HG02642 (cell line): ENCODE measurements around the gene HERPUD1.
A peak's percentile ranks its signal among the peaks of the same experiment; 100 is the strongest.
"Not testable (repeated sequence)": the region's sequence is repeated elsewhere in the genome, so short reads cannot be mapped to it uniquely, and the experiment has no call there.

Experiments
- ATAC-seq: cut with Tn5 transposase; IDR thresholded peaks from one replicate; pipeline ENCODE4 v1.9.1; 2021; ENCODE audit warnings: mild to moderate bottlenecking; ENCODE audit not compliant: unreplicated experiment, poor library complexity

HERPUD1 gene

DNA sequence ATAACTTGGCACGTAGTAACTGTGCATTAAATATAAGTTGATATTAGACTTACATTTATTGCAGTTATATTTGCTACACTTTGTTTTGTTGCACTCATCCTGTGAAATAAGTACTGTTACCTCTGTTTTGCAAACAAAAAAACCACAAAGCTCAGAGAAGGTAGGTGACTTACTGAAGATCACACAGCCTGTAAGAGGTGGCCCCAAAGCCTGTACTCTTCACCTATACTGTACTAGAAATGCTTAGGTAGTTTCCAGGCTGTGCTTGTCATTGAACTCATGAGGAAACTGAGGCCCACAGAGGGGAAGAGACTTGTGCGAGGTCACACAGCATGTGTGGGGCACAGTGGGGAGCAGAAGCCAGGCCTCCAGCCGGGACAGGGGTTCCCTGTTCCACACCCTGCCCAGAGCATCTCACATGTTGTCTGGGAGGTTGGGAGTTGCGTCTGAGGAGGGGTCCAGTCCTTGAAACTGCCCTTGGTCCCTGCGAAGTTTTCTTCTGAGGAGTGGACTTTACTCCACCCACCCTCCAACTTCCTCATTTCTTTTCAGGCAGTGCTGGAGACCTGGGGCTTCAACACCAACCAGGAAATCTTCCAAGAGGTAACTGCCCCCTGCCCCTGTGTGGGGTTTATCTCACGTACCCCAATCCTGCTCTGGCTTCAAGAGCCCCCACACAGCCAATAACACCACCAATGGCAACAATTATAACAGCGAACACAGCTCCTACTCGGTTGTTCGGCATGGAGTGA is 42.8 kb downstream of the HERPUD1 start:
- no peak for ATAC-seq

DNA sequence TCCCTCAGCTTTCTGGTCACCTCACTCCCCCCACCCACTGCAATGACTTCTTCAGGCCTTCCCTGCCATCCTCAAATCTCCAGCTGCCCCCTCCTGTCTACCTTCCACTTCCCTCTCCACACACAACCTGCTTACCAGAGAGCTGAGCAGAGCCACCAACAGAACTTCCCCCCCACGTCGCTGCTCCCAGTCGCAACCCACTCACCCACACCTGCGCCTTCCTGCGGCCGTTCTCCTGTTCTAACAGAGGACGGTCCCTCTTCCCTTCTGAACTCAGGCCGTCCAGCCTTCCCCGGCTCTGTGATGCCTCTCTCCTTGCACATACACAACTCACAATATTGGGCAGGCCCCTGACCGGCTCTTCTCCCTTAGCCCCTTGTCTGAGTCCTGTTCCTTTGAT is 43.8 kb downstream of the HERPUD1 start:
- no peak for ATAC-seq

DNA sequence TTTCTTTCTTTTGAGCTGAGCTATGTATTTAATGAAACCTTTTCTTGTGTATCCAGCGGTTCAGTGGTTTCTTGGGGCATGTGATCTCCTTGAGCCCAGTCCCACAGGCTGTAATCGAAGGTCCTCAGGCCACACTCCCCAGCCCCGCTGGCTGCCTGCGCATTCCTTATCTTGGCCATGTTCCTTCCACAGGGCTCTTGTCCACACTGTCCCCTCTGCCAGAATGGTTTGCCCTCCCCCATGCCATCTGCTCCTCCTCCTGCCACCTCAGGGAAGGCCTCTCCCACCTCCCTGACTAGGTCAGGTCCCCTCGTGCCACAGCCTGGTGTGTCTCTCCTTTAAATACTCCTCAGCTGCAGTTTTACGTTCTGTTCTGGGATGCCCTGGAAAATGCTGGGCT is 45.3 kb downstream of the HERPUD1 start:
- no peak for ATAC-seq

DNA sequence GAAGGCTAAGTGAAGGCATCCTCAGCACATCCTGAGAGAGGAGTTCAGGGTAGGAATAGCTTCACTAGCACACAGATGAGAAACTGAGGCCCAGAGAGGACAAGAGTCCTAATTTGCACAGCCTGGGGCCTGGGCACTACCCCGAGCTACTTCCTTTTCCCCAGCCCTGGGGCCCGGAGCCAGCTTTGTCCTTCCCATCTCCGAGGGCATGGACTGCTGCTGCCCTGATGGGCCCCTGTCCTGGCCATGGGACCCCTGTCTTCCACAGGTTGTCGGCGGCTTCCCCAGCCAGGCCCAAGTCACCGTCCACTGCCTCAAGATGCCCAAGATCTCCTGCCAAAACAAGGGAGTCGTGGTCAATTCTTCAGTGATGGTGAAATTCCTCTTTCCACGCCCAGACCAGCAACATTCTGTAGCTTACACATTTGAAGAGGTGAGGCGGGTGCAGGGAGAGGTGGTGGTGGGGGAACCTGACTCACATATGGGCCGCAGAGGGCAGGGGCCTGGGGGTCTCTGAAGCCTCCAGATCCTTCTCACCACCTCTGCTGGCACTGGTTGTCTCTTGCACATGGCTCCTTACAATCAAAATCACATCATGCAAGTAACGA is 46.0 kb downstream of the HERPUD1 start:
- ATAC-seq = no peak

DNA sequence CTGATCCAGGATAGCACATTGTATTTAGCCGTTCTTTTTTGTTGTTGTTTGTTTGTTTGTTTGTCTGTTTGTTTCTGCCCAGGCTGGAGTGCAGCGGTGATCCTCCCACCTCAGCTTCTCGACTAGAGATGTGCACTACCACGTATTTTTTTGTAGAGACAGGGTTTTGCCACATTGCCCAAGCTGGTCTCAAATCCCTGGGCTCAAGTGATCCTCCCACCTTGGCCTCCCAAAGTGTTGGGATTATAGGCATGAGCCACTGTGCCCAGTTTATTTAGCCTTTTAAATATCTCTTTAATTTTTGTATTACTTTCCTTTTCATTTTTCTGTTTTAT is 48.2 kb downstream of the HERPUD1 start:
- ATAC-seq = no peak

DNA sequence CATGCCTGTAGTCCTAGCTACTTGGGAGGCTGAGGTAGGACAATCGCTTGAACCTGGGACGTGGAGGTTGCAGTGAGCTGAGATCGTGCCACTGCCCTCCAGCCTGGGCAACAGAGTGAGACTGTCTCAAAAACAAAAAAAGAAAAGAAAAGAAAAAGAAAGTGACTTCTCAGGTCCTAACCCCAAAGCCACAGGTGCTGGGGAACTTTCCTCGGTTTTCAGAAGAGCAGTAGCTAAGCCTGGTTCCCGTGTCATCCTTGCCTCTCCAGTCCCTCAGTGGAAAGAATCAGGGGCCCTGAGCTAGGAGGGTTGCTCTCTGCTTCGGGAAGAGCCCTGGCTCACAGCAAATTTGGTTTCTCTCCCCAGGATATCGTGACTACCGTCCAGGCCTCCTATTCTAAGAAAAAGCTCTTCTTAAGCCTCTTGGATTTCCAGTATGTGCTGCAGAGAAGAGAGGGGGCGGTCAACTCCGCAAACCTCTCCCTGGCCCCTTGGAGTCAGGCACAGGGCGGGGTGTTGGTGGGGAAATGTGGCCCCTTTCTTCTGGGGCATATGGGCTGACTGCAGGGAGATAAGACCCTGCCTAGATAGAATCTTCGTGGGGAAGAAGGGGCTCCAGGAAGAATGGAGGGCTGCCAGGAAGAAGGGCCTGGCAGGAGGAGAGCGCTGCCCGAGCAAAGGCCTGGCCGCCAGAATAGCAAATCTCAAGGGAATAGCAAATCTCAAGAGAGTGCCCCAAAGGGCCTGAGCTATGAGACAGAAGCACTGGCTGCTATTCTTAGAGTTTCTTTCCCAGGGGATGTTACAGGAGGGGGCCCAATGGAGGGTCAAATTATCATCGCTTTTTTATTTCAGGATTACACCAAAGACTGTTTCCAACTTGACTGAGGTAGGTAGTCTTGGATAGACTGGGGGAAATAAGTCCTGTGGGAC is 49.1 kb downstream of the HERPUD1 start:
- ATAC-seq = peak; percentile 52

DNA sequence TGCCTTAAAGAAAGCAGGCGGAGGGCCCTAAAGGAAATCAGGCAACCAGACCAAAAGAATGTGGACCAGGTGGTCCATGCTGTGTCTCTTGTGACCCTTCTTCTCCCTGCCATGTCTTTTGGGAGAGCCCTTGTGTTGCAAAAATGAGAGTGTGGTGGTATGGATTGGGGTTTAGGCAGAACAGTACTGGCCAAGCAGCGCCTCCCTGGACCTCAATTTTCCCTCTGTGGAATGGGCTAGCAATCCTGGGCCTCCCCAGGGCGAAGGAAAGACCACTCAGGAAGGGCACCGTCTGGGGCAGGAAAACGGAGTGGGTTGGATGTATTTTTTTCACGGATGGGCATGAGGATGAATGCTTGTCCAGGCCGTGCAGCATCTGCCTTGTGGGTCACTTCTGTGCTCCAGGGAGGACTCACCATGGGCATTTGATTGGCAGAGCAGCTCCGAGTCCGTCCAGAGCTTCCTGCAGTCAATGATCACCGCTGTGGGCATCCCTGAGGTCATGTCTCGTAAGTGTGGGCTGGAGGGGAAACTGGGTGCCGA is 49.9 kb downstream of the HERPUD1 start:
- no peak for ATAC-seq

DNA sequence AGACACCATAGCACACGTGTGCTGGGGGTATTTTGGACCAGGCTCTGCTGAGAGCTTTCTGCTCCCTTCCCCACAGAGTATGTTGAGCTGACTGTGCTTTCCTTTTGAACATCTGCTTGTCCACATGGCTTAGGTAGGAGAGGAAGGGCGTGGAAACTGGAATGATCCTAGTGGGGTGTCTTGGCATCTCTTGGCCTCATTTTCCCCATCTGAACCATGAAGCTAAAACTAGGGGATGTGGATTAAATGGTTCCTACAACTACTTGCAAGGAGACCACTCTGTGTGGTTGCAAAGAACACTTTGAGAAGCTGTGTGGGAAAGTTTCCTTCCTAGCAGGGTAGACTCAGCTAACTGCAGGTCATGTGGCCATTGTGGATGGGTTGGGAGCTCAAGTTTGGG is 50.8 kb downstream of the HERPUD1 start:
- ATAC-seq = no peak

DNA sequence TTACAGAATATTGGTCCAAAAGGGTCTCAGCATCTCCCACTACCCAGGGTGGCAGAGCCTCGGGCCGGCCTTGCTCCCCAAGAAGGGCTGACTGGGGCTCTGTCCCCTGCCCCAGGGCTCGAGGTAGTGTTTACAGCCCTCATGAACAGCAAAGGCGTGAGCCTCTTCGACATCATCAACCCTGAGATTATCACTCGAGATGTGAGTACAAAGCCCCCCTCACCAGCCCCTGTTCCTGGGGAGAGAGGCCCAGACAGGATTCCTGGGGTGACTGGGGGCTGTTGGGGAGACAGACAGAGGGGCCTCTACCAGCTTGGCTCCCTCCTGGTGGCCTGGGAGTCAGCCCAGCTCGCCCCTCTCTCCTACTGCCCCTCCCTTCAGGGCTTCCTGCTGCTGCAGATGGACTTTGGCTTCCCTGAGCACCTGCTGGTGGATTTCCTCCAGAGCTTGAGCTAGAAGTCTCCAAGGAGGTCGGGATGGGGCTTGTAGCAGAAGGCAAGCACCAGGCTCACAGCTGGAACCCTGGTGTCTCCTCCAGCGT is 51.3 kb downstream of the HERPUD1 start:
- ATAC-seq = no peak

DNA sequence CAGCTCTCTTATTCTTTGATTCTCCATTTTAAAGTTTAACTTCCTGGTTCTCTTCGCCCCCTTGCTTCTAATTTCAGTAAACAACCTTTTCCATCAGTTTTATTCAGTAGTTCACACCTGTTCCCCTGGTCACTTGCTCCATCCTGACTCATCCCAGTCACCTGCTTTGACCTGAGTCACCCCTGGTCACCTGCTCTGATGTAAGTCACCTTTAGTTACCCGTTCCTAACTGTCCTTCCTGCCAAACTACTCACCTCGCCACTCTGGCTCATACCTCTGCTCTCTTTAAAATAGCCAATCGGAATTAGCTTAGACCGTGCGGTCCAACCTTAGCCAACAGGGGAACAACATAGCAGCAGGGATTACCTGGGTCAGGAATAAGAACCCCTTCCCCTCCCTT is 52.7 kb downstream of the HERPUD1 start:
- no peak for ATAC-seq

DNA sequence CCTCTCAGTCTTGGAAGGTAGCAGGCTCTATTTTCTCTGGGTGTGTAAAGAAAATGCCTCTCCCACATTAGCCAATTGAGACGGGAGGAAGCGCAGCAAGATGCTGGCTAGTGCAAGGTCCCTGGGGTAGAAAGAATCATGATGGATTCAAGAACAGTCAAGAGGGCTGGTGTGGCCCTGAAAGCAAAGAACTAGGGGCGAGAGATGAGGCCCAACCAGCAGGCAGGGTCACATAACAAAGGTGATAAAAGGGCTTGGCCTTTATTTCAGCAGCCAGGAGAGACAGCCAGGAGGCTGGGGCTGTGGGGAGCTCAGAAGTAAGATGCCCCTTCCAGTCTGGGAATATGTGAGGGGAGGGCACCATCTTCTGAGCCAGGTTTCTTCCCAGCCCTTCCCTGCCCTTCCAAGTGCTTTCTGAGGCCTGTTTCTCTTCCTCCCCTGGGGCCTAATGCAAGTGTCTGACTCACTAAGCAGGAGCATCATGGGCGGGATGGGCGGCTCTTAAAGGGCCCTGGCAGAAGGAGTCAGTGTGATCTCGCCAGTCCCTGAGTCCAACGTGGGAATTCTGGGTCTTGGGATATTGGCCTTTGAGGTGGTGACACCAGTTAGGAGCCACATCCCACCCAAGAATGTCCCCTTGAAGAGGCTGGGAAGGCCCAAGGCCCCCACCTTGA is 53.5 kb downstream of the HERPUD1 start:
- no peak for ATAC-seq

DNA sequence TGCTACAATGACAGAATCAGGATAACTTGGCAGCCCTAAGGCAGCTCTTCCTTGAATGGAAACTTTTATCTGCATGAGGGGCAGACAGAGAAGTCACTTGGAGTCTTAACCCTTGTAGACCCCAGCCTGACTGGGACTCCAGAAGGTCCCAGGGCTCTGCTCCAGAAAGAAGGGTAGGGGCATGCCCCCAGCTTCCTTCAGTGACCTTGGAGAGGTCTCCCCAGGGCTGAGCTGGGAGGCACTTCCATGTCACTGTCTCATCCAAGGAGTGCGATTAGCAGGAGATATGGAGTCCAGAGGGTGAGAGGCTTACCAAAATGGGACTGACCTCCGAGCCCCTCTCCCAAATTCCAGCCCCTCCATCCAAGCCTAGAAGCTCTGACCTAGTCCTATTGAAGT is 54.0 kb downstream of the HERPUD1 start:
- no peak for ATAC-seq

DNA sequence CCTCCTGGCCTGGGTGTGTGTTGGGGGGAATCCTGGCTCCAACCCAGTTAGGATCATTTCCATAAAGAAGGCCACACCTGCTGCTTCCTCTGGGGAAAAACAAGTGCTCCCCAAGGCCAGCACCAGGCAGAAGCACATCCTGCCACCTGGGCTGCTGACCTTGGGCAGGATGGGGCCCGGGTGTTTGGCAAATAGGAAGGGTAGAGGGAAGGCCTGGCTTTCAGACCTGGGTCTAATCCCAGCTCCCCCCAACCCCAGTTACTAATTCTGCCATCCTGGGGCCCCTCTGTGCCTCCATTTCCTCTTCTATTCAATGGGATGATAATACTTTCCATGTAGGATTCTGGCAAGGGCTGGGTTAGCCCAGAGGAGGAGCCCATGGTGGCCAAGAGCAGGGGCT is 54.4 kb downstream of the HERPUD1 start:
- ATAC-seq = no peak

DNA sequence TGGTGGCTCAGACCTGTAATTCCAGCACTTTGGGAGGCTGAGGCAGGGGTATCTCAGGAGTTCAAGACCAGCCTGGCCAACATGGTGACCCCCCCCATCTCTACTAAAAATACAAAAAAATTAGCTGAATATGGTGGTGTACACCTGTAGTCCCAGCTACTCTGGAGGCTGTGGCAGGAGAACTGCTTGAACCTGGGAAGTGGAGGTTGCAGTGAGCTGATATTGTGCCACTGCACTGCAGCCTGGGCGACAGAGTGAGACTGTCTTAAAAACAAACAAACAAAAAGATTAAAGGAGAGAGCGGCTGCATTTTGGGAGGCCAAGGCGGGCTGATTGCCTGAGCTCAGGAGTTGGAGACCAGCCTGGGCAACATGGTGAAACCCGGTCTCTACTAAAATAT is 55.0 kb downstream of the HERPUD1 start:
- not testable (repeated sequence) for ATAC-seq

DNA sequence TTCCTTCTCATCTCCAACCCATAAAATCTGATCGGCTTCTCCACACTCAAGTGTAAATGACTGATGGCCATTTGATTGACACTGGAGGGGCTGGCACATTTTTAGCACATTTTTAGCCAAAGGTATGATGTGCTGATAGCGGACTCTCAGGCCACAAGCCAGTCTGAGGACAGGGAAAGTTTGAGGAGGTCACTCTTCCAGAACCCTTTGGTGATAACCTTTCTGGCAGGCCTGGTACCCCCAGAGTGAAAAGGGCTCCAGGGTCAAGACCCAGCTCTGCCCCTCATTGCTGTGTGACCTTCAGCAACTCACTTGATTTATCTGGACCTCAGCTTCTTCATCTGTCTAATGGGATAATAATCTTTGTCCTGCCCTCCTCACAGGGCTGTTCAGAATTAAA is 55.8 kb downstream of the HERPUD1 start:
- ATAC-seq = no peak

DNA sequence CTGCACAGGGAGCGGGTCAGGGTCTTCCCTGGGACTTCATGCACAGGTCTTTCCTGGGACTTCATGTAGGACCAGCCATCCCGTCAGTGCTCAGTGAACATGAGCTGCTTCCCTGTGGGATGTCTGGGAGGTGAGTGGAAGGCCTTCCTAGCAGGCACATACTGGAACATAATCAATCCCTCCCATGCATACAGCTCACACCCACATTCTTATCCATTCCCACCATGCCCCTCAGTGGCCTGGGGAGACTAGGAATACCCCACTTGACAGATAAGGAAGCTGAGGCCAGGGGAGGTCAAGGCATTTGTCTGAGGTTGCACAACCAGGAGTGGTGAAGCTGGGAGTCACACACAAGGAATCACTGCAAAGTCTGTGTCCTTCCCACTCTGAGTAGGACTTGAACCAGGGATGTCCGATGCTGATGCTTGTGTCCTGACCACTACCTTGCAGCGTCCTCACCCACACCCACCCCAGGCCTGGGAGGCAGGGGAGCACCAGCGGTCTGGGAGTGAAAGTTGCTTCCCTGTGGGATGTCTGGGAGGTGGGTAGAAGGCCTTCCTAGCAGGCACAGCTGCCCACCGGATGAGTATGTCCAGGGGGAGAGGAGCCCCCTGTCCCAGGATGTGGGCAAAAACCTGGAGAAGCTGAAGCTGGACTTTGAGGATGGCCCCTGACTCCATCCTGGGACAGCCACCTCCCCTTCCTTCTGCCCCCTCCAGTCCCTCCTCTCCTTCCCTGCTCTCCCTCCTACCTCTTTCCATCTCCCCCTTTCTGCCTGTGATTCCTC is 56.4 kb downstream of the HERPUD1 start:
- no peak for ATAC-seq

DNA sequence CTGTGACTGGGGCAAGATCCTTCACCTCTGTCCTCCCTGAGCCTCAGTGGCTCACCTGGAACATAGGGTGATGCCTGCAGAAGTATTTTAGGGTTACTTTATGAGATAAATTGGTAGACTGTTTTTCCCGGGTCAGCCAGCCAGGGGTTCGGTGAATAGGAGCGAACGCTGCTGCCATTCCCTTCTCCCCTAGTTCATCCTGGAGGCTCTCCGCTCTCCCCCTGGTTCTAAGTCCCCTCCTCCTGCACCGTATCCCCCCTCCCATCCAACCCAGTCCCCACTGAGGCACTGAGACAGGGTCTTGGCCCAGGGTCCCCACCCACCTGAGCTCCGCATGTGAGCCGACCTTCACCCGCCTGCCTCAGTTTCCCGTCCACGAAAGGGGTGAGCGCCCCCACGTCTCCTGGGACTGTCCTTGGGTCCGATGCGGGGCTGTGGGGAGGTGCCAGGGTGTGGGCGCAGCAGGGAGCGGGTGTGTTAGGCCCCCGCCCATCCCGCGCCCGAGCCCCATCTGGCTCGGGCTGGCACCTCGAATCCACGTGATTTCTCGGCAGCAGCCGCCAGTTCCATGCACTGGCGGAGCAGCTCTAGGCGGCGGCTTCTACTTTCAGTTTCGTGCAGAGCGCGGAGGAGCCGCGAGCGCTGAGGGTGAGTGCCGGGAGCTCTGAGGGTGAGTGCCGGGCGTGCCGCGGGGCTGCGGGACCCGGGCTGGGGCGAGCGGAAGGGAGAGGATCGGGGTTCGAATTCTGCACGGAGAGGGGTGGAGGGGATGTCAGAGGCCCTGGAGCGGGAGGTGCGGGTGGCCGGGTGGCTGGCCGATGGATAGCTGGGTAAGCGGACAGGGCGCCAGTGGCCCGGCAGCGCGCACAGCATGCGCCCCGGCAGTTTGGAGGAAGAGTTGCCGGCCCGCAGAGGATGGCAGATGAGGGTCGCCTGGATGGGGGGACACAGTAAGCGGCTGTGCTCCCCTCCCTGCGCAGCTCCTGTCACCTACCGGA is 57.3 kb downstream of the HERPUD1 start, which contains the start of gene NLRC5:
Gene NLRC5, plus strand, starts transcription at position 610 of the 998 bp plus-strand sequence. CDS start 31,156 bp downstream, outside the sequence.
- ATAC-seq = peak; percentile 85

DNA sequence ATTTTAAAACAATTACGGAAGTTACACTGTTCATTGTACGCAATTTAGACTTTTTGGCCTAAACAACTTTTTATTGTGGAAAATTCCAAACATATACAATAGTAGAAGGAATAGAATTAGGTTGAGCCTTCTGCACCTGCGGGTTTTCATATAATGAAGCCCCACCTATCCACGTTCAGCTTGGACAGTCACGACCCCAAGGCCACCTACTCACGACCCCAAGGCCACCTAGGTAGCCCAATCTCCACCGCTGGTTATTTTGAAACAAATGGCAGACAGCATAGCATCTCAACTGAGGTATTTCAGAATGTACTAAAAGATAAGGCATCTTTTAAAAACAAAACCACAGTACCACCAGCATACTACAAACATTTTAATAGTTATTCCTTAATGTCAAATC is 58.0 kb downstream of the HERPUD1 start:
- no peak for ATAC-seq
